ENCODE data around the gene APBA1.

DNA sequence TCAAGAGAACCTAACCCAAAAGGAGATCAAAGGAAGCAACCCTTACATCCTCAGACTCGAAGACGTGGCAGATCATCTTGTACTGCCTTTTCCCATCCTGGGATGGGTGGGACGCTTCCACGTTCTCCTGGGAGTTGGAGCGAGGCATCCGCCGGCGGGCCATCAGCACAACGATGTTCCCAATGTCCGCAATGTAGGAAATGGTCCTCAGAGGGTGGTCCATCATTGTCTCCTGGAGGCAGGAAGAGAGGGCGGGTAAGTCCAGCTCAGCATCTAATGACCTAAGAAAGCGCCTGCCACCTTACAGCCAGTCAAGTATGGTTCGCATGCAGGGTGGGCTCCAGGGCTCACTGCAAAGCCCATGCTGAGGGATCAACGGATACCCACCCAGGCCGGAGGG lies 216.0 kb downstream of the APBA1 start:
- TF ChIP-seq, protein P1, sequence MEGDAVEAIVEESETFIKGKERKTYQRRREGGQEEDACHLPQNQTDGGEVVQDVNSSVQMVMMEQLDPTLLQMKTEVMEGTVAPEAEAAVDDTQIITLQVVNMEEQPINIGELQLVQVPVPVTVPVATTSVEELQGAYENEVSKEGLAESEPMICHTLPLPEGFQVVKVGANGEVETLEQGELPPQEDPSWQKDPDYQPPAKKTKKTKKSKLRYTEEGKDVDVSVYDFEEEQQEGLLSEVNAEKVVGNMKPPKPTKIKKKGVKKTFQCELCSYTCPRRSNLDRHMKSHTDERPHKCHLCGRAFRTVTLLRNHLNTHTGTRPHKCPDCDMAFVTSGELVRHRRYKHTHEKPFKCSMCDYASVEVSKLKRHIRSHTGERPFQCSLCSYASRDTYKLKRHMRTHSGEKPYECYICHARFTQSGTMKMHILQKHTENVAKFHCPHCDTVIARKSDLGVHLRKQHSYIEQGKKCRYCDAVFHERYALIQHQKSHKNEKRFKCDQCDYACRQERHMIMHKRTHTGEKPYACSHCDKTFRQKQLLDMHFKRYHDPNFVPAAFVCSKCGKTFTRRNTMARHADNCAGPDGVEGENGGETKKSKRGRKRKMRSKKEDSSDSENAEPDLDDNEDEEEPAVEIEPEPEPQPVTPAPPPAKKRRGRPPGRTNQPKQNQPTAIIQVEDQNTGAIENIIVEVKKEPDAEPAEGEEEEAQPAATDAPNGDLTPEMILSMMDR (IDR thresholded peaks at IDR 0.05; ENCODE audit: low read depth, low read length) = no peak
- TF ChIP-seq, protein P2, sequence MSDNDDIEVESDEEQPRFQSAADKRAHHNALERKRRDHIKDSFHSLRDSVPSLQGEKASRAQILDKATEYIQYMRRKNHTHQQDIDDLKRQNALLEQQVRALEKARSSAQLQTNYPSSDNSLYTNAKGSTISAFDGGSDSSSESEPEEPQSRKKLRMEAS (IDR thresholded peaks at IDR 0.05; ENCODE audit: low read depth, low read length) = no peak
- no peak for TF ChIP-seq POLR2A (IDR thresholded peaks at IDR 0.05; ENCODE audit: extremely low read depth, insufficient read length)

Data from NB4 (cell line).